Neural cell (in vitro differentiated cells): ENCODE measurements around the gene SEC14L3. TPM values are rescaled to one million over a fixed set of nuclear protein-coding genes. Genes with fewer than 3 reads are reported as not detected.

Experiments
- H2AFZ ChIP-seq: fragments of 200-600, 300-800 bp; sonication (generic), shearing (Covaris generic); 2 replicates; pipeline ENCODE4 v1.6.0; 2014; ENCODE audit warnings: low read depth, mild to moderate bottlenecking, antibody characterized with exemption, low read length, moderate library complexity
- H3F3A ChIP-seq: fragments of 200-600 bp; shearing (Covaris generic); 2 replicates; pipeline ENCODE4 v1.6.1; 2016; ENCODE audit warnings: mild to moderate bottlenecking, moderate library complexity, mixed read lengths, antibody characterized with exemption, low read length; ENCODE audit not compliant: insufficient read depth, poor library complexity, severe bottlenecking
- H3K27ac ChIP-seq: fragments of 200-600, 300-800 bp; sonication (generic), shearing (Covaris generic); 2 replicates; pipeline ENCODE4 v1.5.1; 2014; ENCODE audit warnings: mild to moderate bottlenecking, low read length, moderate library complexity
- H3K27me3 ChIP-seq: fragments of 300-800, 200-600 bp; sonication (generic), shearing (Covaris generic); 2 replicates; pipeline ENCODE4 v1.6.0; 2014; ENCODE audit warnings: mild to moderate bottlenecking, low read depth, low read length, moderate library complexity; ENCODE audit not compliant: insufficient read depth
- H3K36me3 ChIP-seq: fragments of 300-800, 200-600 bp; sonication (generic), shearing (Covaris generic); 2 replicates; pipeline ENCODE4 v1.5.1; 2014; ENCODE audit warnings: mild to moderate bottlenecking, antibody characterized with exemption, low read length, moderate library complexity; ENCODE audit not compliant: insufficient read depth
- H3K4me2 ChIP-seq: fragments of 300-800, 200-600 bp; sonication (generic), shearing (Covaris generic); 2 replicates; pipeline ENCODE4 v1.6.0; 2014; ENCODE audit warnings: mild to moderate bottlenecking, low read length
- H3K4me3 ChIP-seq: fragments of 300-800, 200-600 bp; sonication (generic), shearing (Covaris generic); 2 replicates; pipeline ENCODE4 v1.5.1; 2014; ENCODE audit warnings: mild to moderate bottlenecking, low read length, moderate library complexity
- H3K79me2 ChIP-seq: fragments of 200-600 bp; shearing (Covaris generic); replicated peaks from 2 replicates; pipeline ENCODE4 v1.6.0; 2014; ENCODE audit warnings: mild to moderate bottlenecking, low read length, moderate library complexity; ENCODE audit not compliant: insufficient read depth
- H3K9ac ChIP-seq: fragments of 300-800, 200-600 bp; sonication (generic), shearing (Covaris generic); 2 replicates; pipeline ENCODE4 v1.6.1; 2016; ENCODE audit warnings: mild to moderate bottlenecking, low read length, mixed read lengths
- H3K9me2 ChIP-seq: fragments of 200-600 bp; shearing (Covaris generic); 2 replicates; pipeline ENCODE4 v1.6.1; 2016; ENCODE audit warnings: mild to moderate bottlenecking, low read length, mixed read lengths; ENCODE audit not compliant: insufficient read depth
- H3K9me3 ChIP-seq: fragments of 200-600, 300-800 bp; sonication (generic), shearing (Covaris generic); 2 replicates; pipeline ENCODE4 v1.6.1; 2016; ENCODE audit warnings: mild to moderate bottlenecking, mixed run types, low read length, moderate library complexity, mixed read lengths
- H4K20me1 ChIP-seq: fragments of 200-600 bp; shearing (Covaris generic); 2 replicates; pipeline ENCODE4 v1.6.1; 2016; ENCODE audit warnings: mild to moderate bottlenecking, mixed run types; ENCODE audit not compliant: insufficient read depth
- CTCF ChIP-seq: fragments of 450-650 bp; IDR thresholded peaks from 2 replicates; pipeline ENCODE4 v1.5.1; 2014; ENCODE audit warnings: antibody characterized with exemption, mild to moderate bottlenecking, moderate library complexity; ENCODE audit not compliant: poor library complexity, severe bottlenecking
- EP300 ChIP-seq: fragments of 450-650 bp; conservative IDR thresholded peaks from 2 replicates; pipeline ENCODE4 v1.6.1; 2014; ENCODE audit warnings: antibody characterized with exemption, mild to moderate bottlenecking, moderate library complexity; ENCODE audit not compliant: poor library complexity, severe bottlenecking
- EZH2 ChIP-seq: fragments of 200-600, 300-800 bp; shearing (Covaris generic), sonication (generic); IDR thresholded peaks from 2 replicates; pipeline ENCODE4 v1.6.1; 2014; ENCODE audit warnings: antibody characterized with exemption, low read length, borderline replicate concordance, mild to moderate bottlenecking; ENCODE audit not compliant: insufficient read depth, poor library complexity, severe bottlenecking
- MXI1 ChIP-seq: fragments of 450-650 bp; conservative IDR thresholded peaks from 2 replicates; pipeline ENCODE4 v1.6.1; 2014; ENCODE audit warnings: antibody characterized with exemption, mild to moderate bottlenecking; ENCODE audit not compliant: poor library complexity, severe bottlenecking
- POLR2AphosphoS5 ChIP-seq: IDR thresholded peaks from 2 replicates; pipeline ENCODE4 v1.6.1; 2012
- RAD21 ChIP-seq: fragments of 450-650 bp; conservative IDR thresholded peaks from 2 replicates; pipeline ENCODE4 v1.6.1; 2014; ENCODE audit warnings: antibody characterized with exemption, mild to moderate bottlenecking, moderate library complexity
- REST ChIP-seq: IDR thresholded peaks from 2 replicates; pipeline ENCODE4 v1.6.1; 2012; ENCODE audit warnings: borderline replicate concordance
- SMC3 ChIP-seq: fragments of 450-650 bp; conservative IDR thresholded peaks from 2 replicates; pipeline ENCODE4 v1.6.1; 2014; ENCODE audit warnings: antibody characterized with exemption, mild to moderate bottlenecking, moderate library complexity; ENCODE audit not compliant: poor library complexity
- TAF1 ChIP-seq: IDR thresholded peaks from 2 replicates; pipeline ENCODE4 v1.6.1; 2012; ENCODE audit warnings: low read depth
- polyA plus RNA-seq: library from polyadenylated mRNA; depleted of rRNA; stranded (reverse); fragments of >200 nt; gene quantifications from 2 replicates; pipeline ENCODE4 v1.2.3, GENCODE V29; 2014

SEC14L3 gene
- polyA plus RNA-seq, 1 donor from 2014 or later: not detected

- H3K9me2 ChIP-seq: no peaks in the 10 kb centered on the region
- H3K9ac ChIP-seq: no peak overlapping the region
- no peaks in the 10 kb centered on the region for H3K9me3 ChIP-seq
- no peak overlapping the region for H3K27ac ChIP-seq
- no peak overlapping the region for H3K4me2 ChIP-seq
- no peaks in the 10 kb centered on the region for H3K36me3 ChIP-seq
- no peaks in the 10 kb centered on the region for H3F3A ChIP-seq
- no peaks in the 10 kb centered on the region for H3K79me2 ChIP-seq
- TF ChIP-seq RAD21: no peak
- TF ChIP-seq POLR2AphosphoS5: no peak
- no peak for TF ChIP-seq SMC3
- no peak for TF ChIP-seq EP300
- no peak for TF ChIP-seq EZH2
- TF ChIP-seq CTCF: no peak
- no peak for TF ChIP-seq MXI1
- no peak for TF ChIP-seq TAF1
- TF ChIP-seq REST: no peak
- H2AFZ ChIP-seq: no peak overlapping the region
- H4K20me1 ChIP-seq: no peaks in the 10 kb centered on the region
- no peak overlapping the region for H3K4me3 ChIP-seq
- no peaks in the 10 kb centered on the region for H3K27me3 ChIP-seq
Measured at GRCh38 chr22:30516731-30517130, 44.9 kb upstream of the SEC14L3 start.

GRCh38 chr22:30516273-30516672, 44.5 kb upstream of the SEC14L3 start:
- Histone ChIP-seq H3K9me3 (no peaks in the 10 kb centered on the region), H3K27ac (no peak overlapping the region), H4K20me1 (no peaks in the 10 kb centered on the region), H3K4me3 (no peak overlapping the region), H2AFZ (no peak overlapping the region), H3K4me2 (no peak overlapping the region), H3F3A (no peaks in the 10 kb centered on the region), H3K27me3 (no peaks in the 10 kb centered on the region), H3K79me2 (no peaks in the 10 kb centered on the region), H3K9me2 (no peaks in the 10 kb centered on the region), H3K36me3 (no peaks in the 10 kb centered on the region), H3K9ac (no peak overlapping the region)
- TF ChIP-seq EP300 (no peak), MXI1 (no peak), POLR2AphosphoS5 (no peak), TAF1 (no peak), SMC3 (no peak), RAD21 (no peak), CTCF (no peak), REST (no peak), EZH2 (no peak)
